Activated naive CD8-positive, alpha-beta T cell treated with anti-CD3 and anti-CD28 coated beads for 36 hours (primary cell): ENCODE measurements around the gene SUPT5H. TPM values are rescaled to one million over a fixed set of nuclear protein-coding genes. Genes with fewer than 3 reads are reported as not detected.

Experiments used
- DNase-seq: peaks from one replicate; pipeline ENCODE4 v3.0.0; 2021
- H3K27ac Mint-ChIP-seq: one replicate; pipeline ENCODE4 v1.8.0; 2022; ENCODE audit warnings: mild to moderate bottlenecking, moderate library complexity, mixed read lengths
- H3K27me3 Mint-ChIP-seq: one replicate; pipeline ENCODE4 v1.8.0; 2022; ENCODE audit warnings: mild to moderate bottlenecking, mixed read lengths
- H3K36me3 Mint-ChIP-seq: one replicate; pipeline ENCODE4 v1.8.0; 2021; ENCODE audit warnings: mild to moderate bottlenecking, mixed read lengths
- H3K4me1 Mint-ChIP-seq: one replicate; pipeline ENCODE4 v1.8.0; 2021; ENCODE audit warnings: mixed read lengths
- H3K4me3 Mint-ChIP-seq: one replicate; pipeline ENCODE4 v1.8.0; 2022; ENCODE audit warnings: mild to moderate bottlenecking, moderate library complexity, mixed read lengths
- H3K9me3 Mint-ChIP-seq: one replicate; pipeline ENCODE4 v1.8.0; 2022; ENCODE audit warnings: mixed read lengths
- total RNA-seq, 2 experiments: library from RNA; stranded (reverse); gene quantifications; one replicate each; pipeline ENCODE4 v1.2.3, GENCODE V29; 2021

Gene SUPT5H
- total RNA-seq, 2 experiments from 2014 or later: 179 to 182 TPM

DNA sequence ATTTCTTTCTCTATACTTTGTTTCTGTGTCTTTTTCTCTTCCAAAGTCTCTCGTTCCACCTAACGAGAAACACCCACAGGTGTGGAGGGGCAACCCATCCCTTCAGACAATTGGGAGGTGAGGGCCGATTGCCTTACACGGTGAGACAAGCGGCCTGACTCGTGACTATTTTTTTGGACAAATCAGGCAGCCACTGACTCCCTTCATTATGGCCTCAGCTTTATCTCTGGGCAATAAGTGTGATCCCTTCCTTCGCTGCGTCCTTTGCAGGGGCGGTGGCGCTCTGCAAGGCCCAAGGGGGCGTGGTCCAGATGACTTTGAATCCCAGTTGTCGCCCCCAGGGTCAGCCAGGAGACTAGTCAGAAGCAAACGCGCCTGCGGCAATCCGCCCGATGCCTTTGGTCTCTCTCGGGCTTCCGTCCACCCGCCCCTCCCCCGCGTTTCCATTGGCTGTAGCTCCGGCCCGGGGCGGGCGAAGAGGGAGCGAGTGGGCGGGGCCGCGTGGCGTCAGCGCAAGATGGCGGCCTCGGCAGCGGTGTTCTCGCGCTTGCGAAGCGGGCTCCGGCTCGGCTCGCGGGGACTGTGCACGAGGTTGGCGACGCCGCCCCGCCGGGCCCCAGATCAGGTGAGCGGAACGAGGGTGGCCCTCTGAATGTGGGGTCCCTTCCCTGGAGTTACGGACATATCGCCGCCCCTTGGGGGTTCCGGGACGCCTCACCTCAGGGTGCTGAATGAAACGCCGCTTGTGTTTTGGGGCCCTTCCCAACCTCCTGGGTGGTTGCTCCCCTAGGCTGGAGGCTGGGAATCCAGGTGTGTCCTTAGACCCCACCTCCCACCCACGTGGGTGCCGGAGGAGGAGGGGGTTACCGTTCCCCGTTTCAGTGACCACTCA, 35.2 kb downstream of the SUPT5H start, which contains the start of gene TIMM50:
TIMM50 (plus strand) TSS at position 502 of the 892 bp plus-strand sequence; CDS start at position 518, 16 bp downstream.
- peaks cover 22% of the 10 kb centered on the region for H3K36me3 Mint-ChIP-seq
- no peaks in the 10 kb centered on the region for H3K9me3 Mint-ChIP-seq

DNA sequence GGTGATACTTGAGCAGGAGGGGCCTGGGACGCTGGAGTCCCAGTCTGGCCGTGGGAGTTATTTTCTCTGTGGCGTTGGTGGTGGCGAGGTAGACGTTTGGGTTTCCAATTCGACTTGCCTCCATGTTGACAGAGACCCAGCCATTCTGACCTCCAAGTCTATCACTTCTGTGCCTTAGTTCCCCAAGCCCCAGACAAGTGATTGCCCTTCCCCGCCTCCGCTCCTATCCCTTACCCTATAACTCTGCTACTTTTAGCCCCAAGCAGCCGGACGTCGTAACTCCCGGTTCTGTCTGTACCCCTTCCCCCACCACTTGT, 35.8 kb downstream of the SUPT5H start:
- Mint-ChIP-seq H3K9me3 (no peaks in the 10 kb centered on the region), H3K4me1 (peaks cover 23% of the 10 kb centered on the region), H3K27me3 (no peaks in the 10 kb centered on the region), H3K36me3 (peaks cover 20% of the 10 kb centered on the region), H3K4me3 (peak overlapping the region; percentile 97), H3K27ac (peak overlapping the region; percentile 92)
- no peak for DNase-seq

More for the DNA sequence above, 35.2 kb downstream of the SUPT5H start, which contains the start of gene TIMM50:
- Mint-ChIP-seq H3K27me3 (no peaks in the 10 kb centered on the region), H3K4me3 (peak within 1 kb of the TSS; percentile 97), H3K27ac (peak within 1 kb of the TSS; percentile 92), H3K4me1 (peaks cover 23% of the 10 kb centered on the region)
- peak; percentile 99 for DNase-seq

DNA sequence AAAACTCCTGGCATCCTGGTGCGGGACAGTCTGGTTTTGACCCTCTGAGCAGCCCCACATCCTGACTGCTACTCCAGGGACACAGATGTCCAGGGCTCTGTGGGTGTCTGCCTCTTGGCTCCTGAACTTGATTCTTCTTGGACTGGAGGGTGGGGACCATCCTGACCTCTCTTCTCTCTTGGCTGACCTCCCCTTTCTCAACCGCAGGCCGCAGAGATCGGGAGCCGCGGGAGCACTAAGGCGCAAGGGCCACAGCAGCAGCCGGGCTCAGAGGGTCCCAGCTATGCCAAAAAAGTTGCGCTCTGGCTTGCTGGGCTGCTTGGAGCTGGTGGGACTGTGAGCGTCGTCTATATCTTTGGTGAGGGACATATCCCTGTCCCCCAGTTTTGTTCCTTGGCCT, 36.3 kb downstream of the SUPT5H start:
- no peak for DNase-seq
- Mint-ChIP-seq H3K27ac (peak overlapping the region; percentile 92), H3K4me3 (peak overlapping the region; percentile 97), H3K36me3 (peaks cover 18% of the 10 kb centered on the region), H3K27me3 (no peaks in the 10 kb centered on the region), H3K4me1 (peaks cover 23% of the 10 kb centered on the region), H3K9me3 (no peaks in the 10 kb centered on the region)

DNA sequence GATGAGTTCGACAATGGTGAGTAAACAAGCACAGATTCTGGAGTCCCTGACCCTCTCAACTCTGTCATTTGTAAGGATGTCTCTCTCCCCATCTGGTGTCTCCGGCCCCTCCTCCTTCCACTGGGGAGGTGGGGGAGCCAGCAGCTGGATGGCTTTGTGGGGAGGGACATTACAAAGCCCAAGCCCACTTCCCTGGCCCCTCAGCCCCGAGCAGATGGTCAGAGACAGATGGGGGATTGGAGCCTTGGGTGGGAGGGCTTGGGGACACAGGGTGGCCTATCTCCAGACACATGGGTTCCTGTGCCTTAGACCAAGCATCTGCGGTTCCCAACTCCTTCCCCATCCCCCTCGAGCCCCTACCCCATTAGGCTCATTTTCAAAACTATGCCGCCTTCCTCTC, 37.8 kb downstream of the SUPT5H start:
- no peak for DNase-seq
- H3K4me1 Mint-ChIP-seq: peaks cover 23% of the 10 kb centered on the region
- H3K4me3 Mint-ChIP-seq: peak overlapping the region; percentile 42
- peaks cover 17% of the 10 kb centered on the region for H3K36me3 Mint-ChIP-seq
- H3K27ac Mint-ChIP-seq: peak overlapping the region; percentile 29
- no peaks in the 10 kb centered on the region for H3K9me3 Mint-ChIP-seq
- no peaks in the 10 kb centered on the region for H3K27me3 Mint-ChIP-seq

DNA sequence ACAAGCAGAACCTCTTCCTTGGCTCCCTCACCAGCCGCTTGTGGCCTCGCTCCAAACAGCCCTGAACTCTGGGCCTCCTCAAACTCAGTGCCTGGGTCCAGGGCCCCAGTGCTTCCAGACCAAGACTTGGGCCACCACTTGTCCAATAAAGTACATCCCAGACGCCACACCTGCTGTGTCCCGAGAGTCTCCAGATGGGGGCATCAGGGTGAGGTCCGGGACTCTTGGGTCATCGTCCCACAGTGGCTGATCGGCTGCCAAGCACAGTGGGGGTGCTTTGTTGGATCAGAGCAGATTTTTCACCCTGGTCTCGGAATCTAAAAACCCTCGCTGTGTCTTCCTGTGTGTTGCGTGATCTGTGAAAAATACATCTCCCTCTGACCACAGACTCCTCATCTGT, 44.4 kb downstream of the SUPT5H start:
- no peak for DNase-seq
- H3K36me3 Mint-ChIP-seq: peaks cover 15% of the 10 kb centered on the region
- H3K4me3 Mint-ChIP-seq: no peak overlapping the region
- H3K27me3 Mint-ChIP-seq: no peaks in the 10 kb centered on the region
- no peaks in the 10 kb centered on the region for H3K9me3 Mint-ChIP-seq
- H3K4me1 Mint-ChIP-seq: no peaks in the 10 kb centered on the region
- no peak overlapping the region for H3K27ac Mint-ChIP-seq

DNA sequence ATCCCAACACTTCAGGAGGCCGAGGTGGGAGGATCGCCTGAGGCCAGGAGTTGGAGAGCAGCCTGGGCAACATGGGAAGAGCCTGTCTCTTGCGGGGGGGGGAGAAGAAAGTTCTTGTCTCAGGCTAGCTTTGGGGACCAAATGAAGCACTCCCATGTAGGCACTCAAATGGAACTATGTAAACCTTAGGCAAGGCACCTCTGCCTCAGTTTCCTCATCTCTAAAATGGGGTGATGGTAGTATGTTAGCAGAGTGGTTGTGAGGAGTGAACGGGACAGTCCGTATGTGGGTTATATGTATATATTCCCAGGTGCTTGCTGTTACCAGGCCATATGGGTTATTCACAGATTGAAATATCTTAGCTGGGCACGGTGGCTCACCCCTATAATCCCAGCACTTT, 46.8 kb downstream of the SUPT5H start:
- no peak for DNase-seq
- H3K36me3 Mint-ChIP-seq: peaks cover 10% of the 10 kb centered on the region
- H3K9me3 Mint-ChIP-seq: no peaks in the 10 kb centered on the region

DNA sequence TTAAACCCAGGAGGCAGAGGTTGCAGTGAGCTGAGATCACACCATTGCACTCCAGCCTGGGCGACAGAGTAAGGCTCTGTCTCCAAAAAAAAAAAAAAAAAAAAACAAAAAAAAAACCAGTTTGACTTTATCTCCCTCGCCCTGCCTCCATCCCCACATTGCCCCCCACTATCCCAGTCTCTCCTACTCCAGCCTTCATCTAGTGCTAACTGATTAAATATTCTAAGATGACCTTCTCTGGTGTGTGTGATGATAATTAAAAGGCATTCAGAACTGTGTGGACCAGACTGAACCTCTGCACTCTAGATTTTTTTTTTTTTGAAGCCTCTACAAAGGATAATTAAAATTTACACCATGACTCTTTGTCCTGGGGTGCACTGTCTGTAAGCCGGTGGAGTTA, 47.4 kb downstream of the SUPT5H start:
- peak overlapping the region; percentile 54 for H3K27ac Mint-ChIP-seq
- peaks cover 10% of the 10 kb centered on the region for H3K36me3 Mint-ChIP-seq
- H3K27me3 Mint-ChIP-seq: peaks cover 15% of the 10 kb centered on the region
- H3K4me3 Mint-ChIP-seq: no peak overlapping the region
- H3K4me1 Mint-ChIP-seq: no peaks in the 10 kb centered on the region
- no peaks in the 10 kb centered on the region for H3K9me3 Mint-ChIP-seq
- DNase-seq: no peak

More for the DNA sequence above, 46.8 kb downstream of the SUPT5H start:
- H3K4me3 Mint-ChIP-seq: no peak overlapping the region
- no peaks in the 10 kb centered on the region for H3K4me1 Mint-ChIP-seq
- peaks cover 9% of the 10 kb centered on the region for H3K27me3 Mint-ChIP-seq
- H3K27ac Mint-ChIP-seq: no peak overlapping the region

DNA sequence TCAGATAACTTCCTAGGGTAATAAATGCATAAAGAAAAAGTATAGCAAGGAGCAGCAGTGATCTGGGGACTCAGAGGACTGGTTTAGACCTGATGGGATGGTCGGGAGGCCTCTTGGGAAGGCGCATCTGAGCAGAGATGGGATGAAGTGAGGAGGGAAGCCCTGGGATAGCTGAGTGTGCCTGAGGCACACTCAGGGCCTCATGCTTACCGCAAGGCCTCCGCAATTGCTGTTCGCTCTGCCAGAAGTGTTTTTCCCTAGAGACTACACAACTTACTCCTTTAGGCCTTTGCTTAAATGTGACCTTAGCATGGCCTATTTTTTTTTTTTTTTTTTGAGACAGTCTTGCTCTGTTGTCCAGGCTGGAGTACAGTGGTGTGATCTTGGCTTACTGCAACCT, 49.3 kb downstream of the SUPT5H start:
- peaks cover 11% of the 10 kb centered on the region for H3K4me1 Mint-ChIP-seq
- no peak overlapping the region for H3K27ac Mint-ChIP-seq
- peaks cover 32% of the 10 kb centered on the region for H3K27me3 Mint-ChIP-seq
- DNase-seq: no peak
- no peaks in the 10 kb centered on the region for H3K9me3 Mint-ChIP-seq
- H3K36me3 Mint-ChIP-seq: peaks cover 5% of the 10 kb centered on the region
- H3K4me3 Mint-ChIP-seq: no peak overlapping the region

DNA sequence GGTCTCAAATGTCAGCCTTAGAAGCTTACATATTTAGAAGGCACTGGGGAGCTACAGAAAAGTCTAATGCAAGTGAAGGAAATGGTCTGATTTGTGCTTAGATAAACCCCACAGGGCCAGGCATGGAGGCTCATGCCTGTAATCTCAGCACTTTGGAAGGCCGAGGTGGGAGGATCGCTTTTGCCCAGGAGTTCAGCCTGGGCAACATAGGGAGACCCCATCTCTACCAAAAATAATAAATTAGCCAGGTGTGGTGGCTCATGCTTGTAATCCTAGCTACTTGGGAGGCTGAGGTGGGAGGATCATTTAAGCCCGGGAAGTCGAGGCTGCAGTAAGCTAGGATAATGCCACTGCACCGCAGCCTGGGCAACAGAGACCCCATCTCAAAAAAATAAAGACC, 50.7 kb downstream of the SUPT5H start:
- Mint-ChIP-seq H3K27ac (no peak overlapping the region), H3K27me3 (peaks cover 46% of the 10 kb centered on the region), H3K4me3 (no peak overlapping the region), H3K4me1 (peaks cover 14% of the 10 kb centered on the region), H3K36me3 (no peaks in the 10 kb centered on the region), H3K9me3 (no peaks in the 10 kb centered on the region)
- DNase-seq: no peak

DNA sequence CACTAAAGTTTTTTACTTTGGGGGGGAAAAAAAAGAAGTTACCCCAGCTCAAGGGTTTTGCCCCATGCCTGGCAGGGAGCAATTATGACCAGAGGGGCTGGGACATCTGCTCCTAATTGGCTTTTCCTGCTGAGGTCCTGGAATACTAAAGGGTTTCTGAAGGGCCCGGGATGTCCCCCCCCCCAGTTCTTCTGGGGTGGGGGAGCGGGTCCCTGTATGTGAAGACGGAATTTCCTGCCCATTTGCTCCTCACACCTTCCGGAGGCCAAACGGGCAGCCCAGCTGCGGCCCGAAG, 52.3 kb downstream of the SUPT5H start:
- peaks cover 54% of the 10 kb centered on the region for H3K27me3 Mint-ChIP-seq
- DNase-seq: no peak
- no peaks in the 10 kb centered on the region for H3K9me3 Mint-ChIP-seq
- no peak overlapping the region for H3K27ac Mint-ChIP-seq
- peaks cover 14% of the 10 kb centered on the region for H3K4me1 Mint-ChIP-seq
- no peak overlapping the region for H3K4me3 Mint-ChIP-seq
- H3K36me3 Mint-ChIP-seq: no peaks in the 10 kb centered on the region

DNA sequence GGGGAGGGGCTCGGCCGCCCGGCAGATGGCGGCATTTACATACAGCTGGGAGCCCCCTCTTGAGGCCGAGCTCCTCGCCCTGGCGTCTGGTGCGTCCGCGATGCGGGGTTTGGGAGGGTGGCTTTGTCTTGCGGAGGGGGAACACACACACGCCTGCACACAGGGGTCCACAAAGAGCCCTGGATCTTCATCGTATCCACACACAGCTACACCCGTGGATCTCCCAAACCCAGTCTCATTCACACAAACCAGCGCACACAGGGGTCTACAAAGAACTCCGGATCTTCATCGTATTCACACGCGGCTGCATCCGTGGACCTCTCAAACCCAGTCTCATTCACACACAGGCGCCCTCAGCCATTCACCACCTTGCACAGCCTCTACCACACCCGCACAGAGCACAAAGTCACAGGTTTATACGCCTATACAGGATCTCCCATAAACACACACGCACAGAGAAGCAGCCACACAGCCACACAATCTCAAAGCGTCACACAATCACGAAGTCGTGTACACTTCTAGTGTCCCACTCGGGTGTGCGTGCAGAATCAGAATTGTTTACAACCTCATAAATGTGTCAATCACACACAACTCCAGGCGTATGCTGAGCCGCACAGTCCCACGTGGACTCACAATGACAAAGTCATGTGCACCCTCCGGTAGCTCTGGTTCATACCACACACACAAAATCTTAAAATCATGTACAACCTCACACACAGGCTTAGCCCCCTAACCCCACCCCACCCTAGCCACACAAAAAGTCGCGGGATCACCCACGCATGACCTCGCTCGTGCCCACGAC, 52.8 kb downstream of the SUPT5H start:
- Mint-ChIP-seq H3K36me3 (no peaks in the 10 kb centered on the region), H3K27ac (no peak overlapping the region), H3K27me3 (peaks cover 58% of the 10 kb centered on the region), H3K9me3 (no peaks in the 10 kb centered on the region), H3K4me1 (peaks cover 15% of the 10 kb centered on the region), H3K4me3 (peak overlapping the region; percentile 15)
- DNase-seq: peak; percentile 13

DNA sequence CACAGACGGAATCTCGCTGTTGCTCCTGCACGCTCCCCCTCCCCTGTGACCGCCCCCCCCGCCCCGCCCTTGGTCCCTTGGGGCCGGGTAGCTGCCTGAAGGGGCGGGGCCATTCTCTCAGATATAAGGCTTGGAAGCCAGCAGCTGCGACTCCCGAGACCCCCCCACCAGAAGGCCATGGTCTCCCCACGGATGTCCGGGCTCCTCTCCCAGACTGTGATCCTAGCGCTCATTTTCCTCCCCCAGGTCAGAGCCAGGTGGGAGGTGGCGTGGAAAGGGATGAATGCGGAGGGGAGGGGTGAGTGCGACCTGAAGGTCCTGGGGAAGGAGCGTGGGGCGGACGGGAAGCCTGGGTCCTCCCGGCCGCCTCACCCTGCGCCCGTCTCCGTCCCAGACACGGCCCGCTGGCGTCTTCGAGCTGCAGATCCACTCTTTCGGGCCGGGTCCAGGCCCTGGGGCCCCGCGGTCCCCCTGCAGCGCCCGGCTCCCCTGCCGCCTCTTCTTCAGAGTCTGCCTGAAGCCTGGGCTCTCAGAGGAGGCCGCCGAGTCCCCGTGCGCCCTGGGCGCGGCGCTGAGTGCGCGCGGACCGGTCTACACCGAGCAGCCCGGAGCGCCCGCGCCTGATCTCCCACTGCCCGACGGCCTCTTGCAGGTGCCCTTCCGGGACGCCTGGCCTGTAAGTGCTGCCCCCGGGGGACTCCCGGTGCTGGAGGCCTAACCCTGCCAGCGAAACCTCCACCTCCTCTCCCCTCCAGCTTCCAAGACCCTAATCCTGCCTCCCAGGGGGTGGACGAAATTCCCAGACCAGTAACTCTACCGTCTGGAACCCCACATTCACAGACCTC, 53.6 kb downstream of the SUPT5H start, which contains the start of gene DLL3:
DLL3 (plus strand) TSS at position 150 of the 845 bp plus-strand sequence; CDS start at position 178, 28 bp downstream.
- Mint-ChIP-seq H3K36me3 (no peaks in the 10 kb centered on the region), H3K4me3 (peak within 1 kb of the TSS; percentile 15), H3K9me3 (no peaks in the 10 kb centered on the region), H3K4me1 (peaks cover 18% of the 10 kb centered on the region), H3K27ac (no peak within 1 kb of the TSS), H3K27me3 (peaks cover 66% of the 10 kb centered on the region)
- peak; percentile 38 for DNase-seq

DNA sequence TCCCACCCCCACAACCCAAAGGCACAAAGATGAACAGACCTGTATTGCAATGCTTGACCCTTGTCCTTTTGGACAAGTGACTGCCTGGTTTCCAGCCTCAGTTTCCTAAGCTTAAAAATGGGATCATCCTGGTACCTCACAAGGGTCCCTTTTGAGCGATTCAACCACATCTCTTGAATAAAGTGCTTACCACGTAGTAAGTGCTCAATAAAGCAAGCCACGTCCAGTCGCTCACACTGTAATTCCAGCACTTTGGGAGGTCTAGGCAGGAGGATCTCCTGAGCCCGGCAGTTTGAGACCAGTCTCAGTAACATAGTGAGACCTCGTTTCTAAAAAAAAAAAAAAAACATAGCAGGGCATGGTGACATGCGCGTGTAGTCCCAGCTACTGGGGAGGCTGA, 54.5 kb downstream of the SUPT5H start:
- peak overlapping the region; percentile 12 for H3K4me3 Mint-ChIP-seq
- H3K27me3 Mint-ChIP-seq: peaks cover 74% of the 10 kb centered on the region

DNA sequence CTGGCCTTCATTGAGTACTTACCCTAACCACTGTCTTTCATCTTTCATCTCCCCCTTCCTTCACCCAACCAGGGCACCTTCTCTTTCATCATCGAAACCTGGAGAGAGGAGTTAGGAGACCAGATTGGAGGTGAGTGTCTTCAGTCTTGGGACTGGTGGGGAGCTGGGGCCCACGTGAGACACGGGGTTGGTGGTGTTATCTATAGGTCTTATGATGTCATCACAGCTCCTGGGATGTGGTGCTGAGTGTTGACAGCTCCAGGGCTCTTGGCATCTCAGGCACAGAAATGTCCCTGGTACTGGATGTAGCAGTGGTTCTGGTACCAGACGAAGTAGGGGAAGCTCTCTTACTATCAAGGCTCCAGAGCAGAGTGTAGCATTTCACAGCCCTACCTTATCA, 55.2 kb downstream of the SUPT5H start:
- DNase-seq: no peak
- Mint-ChIP-seq H3K27me3 (peaks cover 78% of the 10 kb centered on the region), H3K4me3 (no peak overlapping the region), H3K9me3 (peaks cover under 1% of the 10 kb centered on the region), H3K4me1 (peaks cover 18% of the 10 kb centered on the region), H3K36me3 (no peaks in the 10 kb centered on the region), H3K27ac (no peak overlapping the region)

More for the DNA sequence above, 54.5 kb downstream of the SUPT5H start:
- no peak for DNase-seq
- no peaks in the 10 kb centered on the region for H3K9me3 Mint-ChIP-seq
- no peaks in the 10 kb centered on the region for H3K36me3 Mint-ChIP-seq
- no peak overlapping the region for H3K27ac Mint-ChIP-seq
- peaks cover 18% of the 10 kb centered on the region for H3K4me1 Mint-ChIP-seq

DNA sequence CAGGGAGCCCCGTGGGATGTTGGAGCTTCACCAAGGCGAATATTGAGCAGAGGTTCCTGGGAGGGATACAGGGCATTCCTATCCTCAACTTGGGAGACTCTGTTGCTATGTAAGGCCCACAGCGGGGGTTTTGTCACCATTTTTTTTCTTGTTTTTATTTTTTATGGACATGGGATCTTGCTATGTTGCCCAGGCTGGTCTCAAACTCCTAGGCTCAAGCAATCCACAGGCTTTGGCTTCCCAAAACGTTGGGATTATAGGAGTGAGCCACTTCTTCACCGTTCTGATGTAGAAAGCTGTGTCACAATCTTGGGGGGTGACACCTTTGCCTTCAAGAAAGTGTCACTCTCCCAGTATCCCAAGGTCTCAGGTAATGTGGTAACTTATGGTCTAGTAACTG, 56.0 kb downstream of the SUPT5H start:
- DNase-seq: no peak
- peaks cover 19% of the 10 kb centered on the region for H3K4me1 Mint-ChIP-seq
- peaks cover 83% of the 10 kb centered on the region for H3K27me3 Mint-ChIP-seq
- no peak overlapping the region for H3K27ac Mint-ChIP-seq
- H3K4me3 Mint-ChIP-seq: no peak overlapping the region
- no peaks in the 10 kb centered on the region for H3K36me3 Mint-ChIP-seq
- H3K9me3 Mint-ChIP-seq: peaks cover 2% of the 10 kb centered on the region
